GM12892 (cell line): ENCODE data around the gene FBN1.

Source experiments
- POLR2A ChIP-seq: IDR thresholded peaks from 2 replicates; pipeline ENCODE4 v1.6.1; 2011; ENCODE audit warnings: low read depth, low read length, control low read depth
- POLR2AphosphoS5 ChIP-seq: IDR thresholded peaks from 2 replicates; pipeline ENCODE4 v1.6.1; 2011; ENCODE audit warnings: low read depth, low read length, control low read depth
- TAF1 ChIP-seq: IDR thresholded peaks from 2 replicates; pipeline ENCODE4 v1.6.1; 2011; ENCODE audit warnings: low read depth, mild to moderate bottlenecking, control low read depth, low read length, borderline replicate concordance

DNA sequence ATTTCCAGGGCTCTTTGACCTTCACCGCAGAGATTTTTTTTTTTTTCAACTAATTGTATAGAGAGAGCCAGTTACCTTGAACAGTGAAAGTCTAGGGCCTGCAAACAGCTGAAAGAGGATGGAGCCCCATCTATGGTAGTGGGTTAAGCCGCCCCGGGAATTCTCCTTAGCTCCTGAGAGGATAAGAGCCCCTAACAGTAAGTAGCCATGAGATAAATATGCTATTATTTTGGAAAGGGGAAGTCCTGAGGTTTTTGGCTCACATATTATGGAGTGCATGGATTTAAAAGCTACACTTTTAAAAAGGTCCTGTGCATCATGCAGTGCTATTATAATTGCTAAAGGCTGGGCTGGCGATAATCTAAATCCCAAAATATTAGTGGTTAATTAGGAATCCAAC is 115.0 kb downstream of the FBN1 start:
- TF ChIP-seq POLR2AphosphoS5 (no peak), POLR2A (no peak), TAF1 (no peak)
